Motor neuron (in vitro differentiated cells): ENCODE results near the gene MAP3K12. TPM values are rescaled to one million over a fixed set of nuclear protein-coding genes. Genes with fewer than 3 reads are reported as not detected.

ENCODE experiments used
- ATAC-seq, 8 experiments: fragments of 200-7000 bp; cut with Tn5 transposase; replicated peaks in 6 of 8; 2 replicates each; pipeline ENCODE4 v1.8.0; 2021; ENCODE audit warnings: mild to moderate bottlenecking in 8 of 8, moderate library complexity in 8 of 8
- H3K27ac ChIP-seq, 2 donors: fragments of 250-450 bp; sonication (Bioruptor Pico); 2 replicates each; pipeline ENCODE4 v1.9.0; 2021; ENCODE audit warnings: antibody characterized with exemption in 2 of 2, mild to moderate bottlenecking in 2 of 2, moderate library complexity in 1 of 2
- H3K4me1 ChIP-seq, 2 donors: fragments of 250-450 bp; sonication (Bioruptor Pico); replicated peaks in 1 of 2; 2 replicates each; pipeline ENCODE4 v1.6.1; 2021; ENCODE audit warnings: antibody characterized with exemption in 2 of 2, mild to moderate bottlenecking in 2 of 2, moderate library complexity in 1 of 2
- H3K4me3 ChIP-seq, 5 donors: fragments of 250-450 bp; sonication (Bioruptor Pico); 2 replicates each; pipeline ENCODE4 v1.9.0; 2021; ENCODE audit warnings: antibody characterized with exemption in 5 of 5, mild to moderate bottlenecking in 5 of 5, moderate library complexity in 4 of 5
- WGBS, 10 experiments: fragments of 450-650 bp; shearing (Covaris generic); methylation state at CpG; one replicate each; pipeline ENCODE4 v1.0.0; 2022; 5-methylcytosine and 5-hydroxymethylcytosine counted together
- in situ Hi-C, 9 experiments: fragments of 400-800 bp; cut with MboI; loops; one replicate each; pipeline ENCODE4 v1.15.0; 2021; ENCODE audit warnings: low sequenced_read_pairs in 9 of 9, low pct_unique_long_range_greater_than_20kb in 2 of 9; ENCODE audit not compliant: unreplicated experiment in 9 of 9
- total RNA-seq, 8 experiments: library from RNA; unstranded; fragments of 300-600 nt; gene quantifications; 2 replicates each; pipeline versions ENCODE4 v1.2.3 to v1.2.4, GENCODE V29; 2022

MAP3K12 gene
- total RNA-seq, 8 experiments from 2014 or later: 17.2 to 90.3 (median 32.7) TPM

DNA sequence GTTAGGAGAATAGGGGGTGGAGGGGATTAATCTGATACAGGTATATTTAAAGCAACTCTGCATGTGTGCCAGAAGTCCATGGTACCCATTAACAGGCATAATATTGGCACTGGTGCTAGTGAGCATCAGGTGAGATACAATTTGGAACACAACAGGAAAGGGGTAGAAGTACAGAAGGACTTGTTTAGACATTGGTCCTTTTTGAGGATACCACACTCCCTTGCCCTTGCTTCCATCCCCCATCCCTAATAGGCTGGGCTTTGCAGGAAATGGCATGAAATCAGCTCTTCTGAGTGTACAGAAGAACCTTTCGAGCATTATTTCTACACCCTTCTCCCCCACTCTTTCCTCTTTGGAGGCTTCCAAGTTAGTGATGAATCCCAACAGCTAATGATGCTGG is 31.0 kb downstream of the MAP3K12 start:
- H3K4me3 ChIP-seq: no peak overlapping the region
- no peaks in the 10 kb centered on the region for H3K4me1 ChIP-seq
- no peak overlapping the region for H3K27ac ChIP-seq
- 86 to 100% (median 100%) methylated on average over 1 of the region's 1 CpG; no CpG with 5 or more reads in 6 of the 10 experiments for WGBS, 10 experiments
- no peak for ATAC-seq
- in situ Hi-C loops: no loop called here

DNA sequence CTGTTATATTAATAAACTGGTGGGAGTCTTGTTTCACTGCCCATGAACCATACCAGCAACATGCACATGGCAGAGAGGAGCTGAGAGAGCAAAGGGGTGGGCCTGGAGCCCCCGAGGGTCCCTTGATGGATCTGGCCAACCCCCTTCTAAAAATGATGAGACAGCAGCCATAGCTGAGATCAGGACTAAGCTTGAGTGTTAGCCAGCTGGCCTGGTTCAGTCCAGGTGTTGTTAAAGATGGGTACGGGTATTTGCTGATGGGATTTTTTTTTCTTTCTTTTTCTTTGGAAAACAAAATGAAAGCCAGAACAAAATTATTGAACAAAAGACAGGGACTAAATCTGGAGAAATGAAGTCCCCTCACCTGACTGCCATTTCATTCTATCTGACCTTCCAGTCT is 31.4 kb downstream of the MAP3K12 start:
- Histone ChIP-seq H3K27ac (no peak overlapping the region), H3K4me3 (no peak overlapping the region), H3K4me1 (peaks cover 0 to 3% of the 10 kb centered on the region in 2 donors)
- no peak for ATAC-seq
- in situ Hi-C loops: no loop called here
- 87 to 100% (median 100%) methylated on average over 1 to 2 of the region's 2 CpGs; no CpG with 5 or more reads in 3 of the 10 experiments for WGBS, 10 experiments

DNA sequence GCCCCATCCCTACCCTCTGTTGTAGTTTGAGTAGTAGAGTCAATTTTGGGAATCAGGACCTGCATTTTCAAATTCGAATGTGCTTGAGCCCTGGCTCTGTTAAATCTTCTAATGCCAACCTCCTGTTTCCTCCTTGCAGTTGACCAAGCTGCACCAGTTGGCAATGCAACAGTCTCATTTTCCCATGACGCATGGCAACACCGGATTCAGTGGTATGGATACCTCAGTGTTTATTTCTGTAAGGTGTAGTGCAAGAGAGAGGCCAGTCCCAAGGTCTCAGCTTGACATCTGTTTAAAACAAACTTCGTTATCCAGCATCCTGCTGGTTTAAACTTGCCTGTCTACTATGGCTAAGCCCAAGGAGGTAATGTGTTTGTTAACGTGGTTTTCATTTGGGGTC is 32.2 kb downstream of the MAP3K12 start:
- no peak overlapping the region for H3K4me3 ChIP-seq
- WGBS, 10 experiments: 33 to 100% (median 88%) methylated on average over 2 to 5 of the region's 5 CpGs; no CpG with 5 or more reads in 2 of the 10 experiments
- in situ Hi-C loops: no loop called here
- no peak overlapping the region for H3K27ac ChIP-seq
- H3K4me1 ChIP-seq: peaks cover 0 to 3% of the 10 kb centered on the region in 2 donors
- no peak for ATAC-seq

DNA sequence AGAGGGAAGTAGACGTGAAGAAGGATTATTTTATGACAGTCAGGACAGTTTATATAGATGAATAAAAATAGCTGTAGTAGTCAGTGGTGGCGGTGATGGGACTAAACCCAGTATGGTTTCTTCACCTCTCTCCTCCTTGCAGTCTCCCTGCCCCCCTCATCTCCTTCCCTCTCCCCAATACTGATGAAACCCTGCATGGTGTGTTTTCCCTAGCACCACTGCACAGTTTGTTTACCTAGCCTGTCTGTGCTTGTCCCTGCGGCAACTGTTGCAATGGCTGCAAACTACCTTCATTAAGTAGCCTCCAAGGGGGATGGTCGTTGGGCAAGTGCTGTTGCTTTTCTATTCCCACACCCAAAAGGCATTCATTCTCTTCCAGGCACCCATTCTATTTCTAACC is 32.6 kb downstream of the MAP3K12 start:
- 66 to 100% (median 95%) methylated on average over 1 to 4 of the region's 4 CpGs; no CpG with 5 or more reads in 1 of the 10 experiments for WGBS, 10 experiments
- ATAC-seq: peak in 2 of 8 experiments; percentile 32 to 56
- Histone ChIP-seq H3K4me1 (peaks cover 0 to 3% of the 10 kb centered on the region in 2 donors), H3K27ac (no peak overlapping the region), H3K4me3 (no peak overlapping the region)
- in situ Hi-C loops: no loop called here

DNA sequence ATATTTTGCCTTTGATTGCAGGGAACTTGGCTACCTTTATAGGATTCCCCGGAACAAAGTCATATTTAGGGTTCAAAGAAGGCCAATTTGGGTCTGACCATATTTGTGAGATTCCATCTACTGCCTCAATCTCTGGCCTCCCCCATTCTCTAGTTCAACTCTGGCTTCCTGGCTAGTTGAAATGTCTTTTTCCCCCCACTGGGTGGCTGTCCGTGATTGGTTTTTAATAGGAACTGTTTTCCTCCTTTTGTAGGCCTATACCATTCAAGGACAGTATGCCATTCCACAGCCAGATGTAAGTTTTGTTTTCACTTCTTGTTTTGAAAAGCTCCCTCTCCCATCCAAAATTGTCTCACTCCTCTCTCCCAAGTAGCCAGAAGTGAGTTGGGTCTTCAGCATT is 33.6 kb downstream of the MAP3K12 start:
- Histone ChIP-seq H3K4me3 (no peak overlapping the region), H3K27ac (no peak overlapping the region), H3K4me1 (peaks cover 0 to 3% of the 10 kb centered on the region in 2 donors)
- ATAC-seq: peak in 1 of 8 experiments; percentile 13
- WGBS, 10 experiments: 0 to 100% (median 70%) methylated on average over 1 to 2 of the region's 2 CpGs; no CpG with 5 or more reads in 3 of the 10 experiments
- in situ Hi-C loops: no loop called here

DNA sequence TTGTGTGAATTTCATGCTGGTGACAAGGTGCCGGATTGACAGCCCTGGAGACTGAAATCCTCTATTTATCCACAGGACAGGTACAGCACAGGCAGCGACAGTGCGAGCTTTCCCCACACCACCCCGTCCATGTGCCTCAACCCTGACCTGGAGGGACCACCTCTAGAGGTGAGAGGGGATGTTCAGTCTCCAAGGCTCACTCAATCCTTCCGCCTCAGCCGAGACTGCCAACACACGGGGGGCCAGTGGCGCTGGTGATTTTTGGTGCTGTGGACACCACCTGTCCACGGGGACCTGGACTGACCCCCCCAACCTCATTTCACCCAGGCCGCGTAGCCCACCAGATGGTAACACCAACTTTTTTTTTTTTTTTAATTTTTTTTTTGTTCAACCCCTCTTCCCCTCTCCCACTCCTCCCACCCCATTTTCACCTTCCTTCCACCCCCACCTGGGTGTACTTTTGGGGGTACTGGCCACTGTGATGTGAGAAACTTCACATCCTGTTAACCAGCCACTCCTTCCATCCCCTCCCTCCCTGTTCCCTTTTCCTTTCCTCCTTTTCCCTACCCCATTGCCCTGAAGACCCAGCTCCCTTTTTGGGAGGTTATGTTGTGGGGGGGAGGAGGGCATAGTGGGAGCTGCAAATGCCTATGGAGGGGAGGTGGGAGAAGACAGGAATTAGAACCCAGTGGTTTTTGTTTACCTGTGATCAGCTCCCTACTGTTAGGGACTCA is 34.4 kb downstream of the MAP3K12 start:
- no peak overlapping the region for H3K4me3 ChIP-seq
- in situ Hi-C loops: no loop called here
- peaks cover 0 to 3% of the 10 kb centered on the region in 2 donors for H3K4me1 ChIP-seq
- ATAC-seq: peak in 5 of 8 experiments; percentile 8 to 45 (median 18)
- 69 to 100% (median 90%) methylated on average over 1 to 4 of the region's 11 CpGs; no CpG with 5 or more reads in 3 of the 10 experiments for WGBS, 10 experiments
- H3K27ac ChIP-seq: no peak overlapping the region

DNA sequence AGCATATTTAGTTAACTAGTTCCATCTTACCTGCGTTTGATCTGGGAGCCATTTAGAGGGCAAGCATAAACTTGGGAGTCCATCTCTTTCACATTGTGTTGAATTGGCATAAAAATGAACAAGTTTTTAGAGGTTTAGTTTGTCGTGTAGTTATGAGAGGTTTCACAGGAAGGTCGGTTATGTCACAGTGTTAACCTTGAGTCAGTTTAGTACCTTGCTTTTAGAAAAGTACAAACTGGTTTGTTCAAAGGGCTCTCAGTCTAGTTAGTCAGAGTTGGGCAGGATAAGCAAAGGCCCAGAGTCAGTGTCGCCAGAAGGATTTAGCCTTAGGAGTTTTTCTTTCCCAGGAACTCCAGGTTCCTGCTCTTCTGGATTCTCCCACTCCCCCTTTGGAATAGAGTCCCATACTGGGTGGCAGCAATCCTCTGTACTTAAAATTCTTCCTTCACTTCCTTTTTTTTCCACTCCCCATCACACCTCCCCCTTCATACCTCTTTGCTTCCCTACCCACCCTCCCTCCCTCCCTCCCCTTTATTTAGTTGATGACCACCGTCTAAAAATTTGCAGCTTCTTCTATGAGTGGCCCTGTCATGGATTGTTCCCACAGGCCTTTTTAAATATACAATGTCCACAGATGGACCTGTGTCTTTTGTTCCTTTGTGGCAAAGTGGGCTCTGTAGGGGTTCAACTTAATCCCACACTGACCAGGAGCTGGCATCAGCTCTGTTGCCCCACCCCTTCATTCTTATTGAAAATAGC is 35.3 kb downstream of the MAP3K12 start:
- H3K4me1 ChIP-seq: peaks cover 0 to 3% of the 10 kb centered on the region in 2 donors

DNA sequence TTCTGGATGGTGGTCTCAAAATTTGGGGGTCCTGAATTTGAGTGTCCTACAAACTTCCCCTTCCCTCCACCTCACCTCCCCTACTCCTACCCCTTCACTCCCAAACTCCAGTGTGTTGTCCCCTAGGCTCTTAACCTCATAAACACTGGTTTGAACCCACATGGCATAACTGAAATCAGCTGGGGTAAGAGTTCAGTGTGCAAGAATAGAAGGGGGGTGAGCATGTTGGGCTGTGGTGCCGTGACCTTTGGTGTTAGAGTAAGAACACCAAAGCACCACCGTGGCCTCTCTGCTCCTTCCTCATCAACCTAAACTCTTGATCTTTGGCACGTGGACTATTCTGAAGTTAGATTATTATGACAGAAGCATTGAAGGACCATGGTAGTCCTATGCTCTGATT is 36.3 kb downstream of the MAP3K12 start:
- H3K4me3 ChIP-seq: no peak overlapping the region
- ATAC-seq: no peak
- WGBS, 10 experiments: 50 to 100% (median 90%) methylated on average over 1 to 2 of the region's 3 CpGs; no CpG with 5 or more reads in 5 of the 10 experiments
- in situ Hi-C loops: no loop called here
- H3K27ac ChIP-seq: no peak overlapping the region
- H3K4me1 ChIP-seq: peaks cover 0 to 3% of the 10 kb centered on the region in 2 donors

More for the DNA sequence above, 35.3 kb downstream of the MAP3K12 start:
- in situ Hi-C loops: no loop called here
- ATAC-seq: peak in 4 of 8 experiments; percentile 4 to 38 (median 27)
- Histone ChIP-seq H3K4me3 (no peak overlapping the region), H3K27ac (no peak overlapping the region)
- 42 to 96% (median 80%) methylated on average over 1 to 4 of the region's 5 CpGs; no CpG with 5 or more reads in 1 of the 10 experiments for WGBS, 10 experiments

DNA sequence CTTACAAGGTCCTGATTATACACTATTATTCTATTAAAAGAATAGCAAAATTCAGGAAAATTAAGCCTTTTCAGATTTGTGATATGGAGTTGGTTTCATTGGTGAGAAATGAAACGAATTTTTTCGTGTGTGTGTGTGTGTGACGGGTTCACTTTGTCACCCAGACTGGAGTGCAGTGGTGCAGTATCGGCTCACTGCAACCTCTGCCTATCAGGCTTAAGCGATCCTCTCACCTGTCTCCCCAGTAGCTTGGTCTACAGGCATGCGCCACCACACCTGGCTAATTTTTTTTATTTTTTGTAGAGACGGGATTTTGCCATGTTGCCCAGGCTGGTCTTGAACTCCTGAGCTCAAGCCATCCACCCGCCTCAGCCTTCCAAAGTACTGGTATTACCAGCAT is 37.7 kb downstream of the MAP3K12 start:
- Histone ChIP-seq H3K4me3 (no peak overlapping the region), H3K4me1 (peaks cover 0 to 3% of the 10 kb centered on the region in 2 donors), H3K27ac (no peak overlapping the region)
- no peak for ATAC-seq
- in situ Hi-C loops: no loop called here
- WGBS, 10 experiments: 50 to 100% (median 82%) methylated on average over 2 to 5 of the region's 8 CpGs; no CpG with 5 or more reads in 3 of the 10 experiments

DNA sequence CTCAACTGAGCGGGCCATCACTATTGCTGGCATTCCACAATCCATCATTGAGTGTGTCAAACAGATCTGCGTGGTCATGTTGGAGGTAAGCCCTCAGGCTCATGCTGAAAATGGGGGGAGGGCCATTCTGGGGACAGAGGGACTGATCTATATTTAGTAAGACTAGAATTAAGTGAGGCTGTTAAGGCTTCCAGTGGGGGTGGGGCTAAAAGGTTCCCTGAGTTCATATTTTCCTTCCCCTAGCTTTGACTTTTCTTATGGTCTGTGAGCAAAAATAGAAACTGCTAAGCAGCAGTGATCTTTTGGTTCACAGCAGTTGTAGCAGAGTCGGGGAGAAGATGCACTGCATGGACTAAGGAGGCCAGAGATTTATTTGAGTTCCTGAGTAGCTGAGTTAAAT is 38.2 kb downstream of the MAP3K12 start:
- Histone ChIP-seq H3K4me1 (peaks cover 0 to 3% of the 10 kb centered on the region in 2 donors), H3K4me3 (no peak overlapping the region), H3K27ac (no peak overlapping the region)
- ATAC-seq: no peak
- in situ Hi-C loops: no loop called here
- 43 to 100% (median 93%) methylated on average over 1 to 3 of the region's 3 CpGs; no CpG with 5 or more reads in 1 of the 10 experiments for WGBS, 10 experiments

DNA sequence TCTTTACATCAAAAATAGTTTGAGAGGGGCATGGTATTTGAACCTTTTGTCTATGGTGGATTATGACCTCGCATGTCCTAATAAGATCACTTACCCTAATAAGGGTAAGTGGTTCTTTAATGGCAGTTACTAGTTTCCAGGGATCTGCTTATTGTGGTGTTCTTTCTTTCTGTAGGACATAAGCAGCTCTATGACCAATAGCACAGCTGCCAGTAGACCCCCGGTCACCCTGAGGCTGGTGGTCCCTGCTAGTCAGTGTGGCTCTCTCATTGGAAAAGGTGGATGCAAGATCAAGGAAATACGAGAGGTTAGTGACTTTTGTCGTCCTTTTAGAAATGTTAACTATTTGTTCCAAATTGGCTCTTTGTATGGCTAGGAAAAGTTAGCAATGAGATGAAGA is 40.2 kb downstream of the MAP3K12 start:
- Histone ChIP-seq H3K27ac (no peak overlapping the region), H3K4me1 (peaks cover 0 to 7% of the 10 kb centered on the region in 2 donors), H3K4me3 (no peak overlapping the region)
- in situ Hi-C loops: no loop called here
- no peak for ATAC-seq
- 47 to 100% (median 89%) methylated on average over 1 to 4 of the region's 4 CpGs; no CpG with 5 or more reads in 1 of the 10 experiments for WGBS, 10 experiments

DNA sequence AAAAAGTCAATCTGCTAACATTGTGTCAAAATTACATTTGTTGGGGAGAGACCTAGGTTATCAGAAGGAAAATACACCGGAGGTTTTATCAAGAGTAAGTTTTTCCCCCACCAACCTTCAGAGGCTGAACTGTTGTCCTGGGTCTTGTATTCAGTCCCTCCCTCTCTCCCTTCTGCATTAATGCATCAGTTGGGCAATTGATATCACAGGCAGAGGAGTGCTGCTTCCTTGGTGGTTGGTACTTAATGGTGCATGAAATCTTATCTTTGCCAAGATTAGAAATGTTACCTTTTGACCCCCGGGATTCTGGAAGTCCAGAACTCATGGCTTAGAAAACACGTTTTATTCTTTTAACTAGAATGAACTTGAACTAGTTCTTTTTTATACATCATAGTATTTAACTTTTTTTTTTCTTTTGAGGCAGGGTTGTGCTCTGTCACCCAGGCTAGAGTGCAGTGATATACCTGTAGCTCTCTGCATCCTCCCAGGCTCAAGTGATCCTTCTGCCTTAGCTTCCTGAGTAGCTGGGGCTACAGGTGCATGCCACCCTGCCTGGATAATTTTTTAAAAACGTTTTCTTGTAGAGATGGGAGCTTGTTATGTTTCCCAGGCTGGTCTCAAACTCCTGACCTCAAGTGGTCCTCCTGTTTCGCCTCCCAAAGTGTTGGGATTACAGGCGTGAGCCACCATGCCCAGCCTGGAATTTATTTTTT is 42.4 kb downstream of the MAP3K12 start:
- in situ Hi-C loops: no loop called here
- peaks cover 7 to 13% of the 10 kb centered on the region in 2 donors for H3K4me1 ChIP-seq
- 63 to 92% (median 87%) methylated on average over 4 to 6 of the region's 6 CpGs for WGBS, 10 experiments

DNA sequence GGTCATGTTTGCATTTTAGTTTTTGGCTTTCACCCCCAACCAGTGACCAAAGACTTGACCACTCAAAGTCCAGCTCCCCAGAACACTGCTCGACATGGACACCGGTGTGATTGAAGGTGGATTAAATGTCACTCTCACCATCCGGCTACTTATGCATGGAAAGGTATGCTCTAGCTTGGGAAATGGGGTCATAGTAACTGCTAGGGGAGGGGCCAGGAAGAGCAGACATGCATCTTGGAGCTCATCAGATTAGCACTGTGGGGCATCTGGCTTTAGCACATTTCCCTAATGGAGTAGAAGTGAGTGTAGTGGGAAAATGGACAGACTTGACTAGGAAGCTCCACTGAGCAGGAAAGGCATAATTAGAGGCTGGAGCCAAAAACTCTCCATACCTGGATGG is 44.6 kb downstream of the MAP3K12 start:
- no peak for ATAC-seq
- no peak overlapping the region for H3K4me3 ChIP-seq
- peaks cover 7 to 13% of the 10 kb centered on the region in 2 donors for H3K4me1 ChIP-seq
- no peak overlapping the region for H3K27ac ChIP-seq
- in situ Hi-C loops: no loop called here
- 40 to 100% (median 96%) methylated on average over 1 to 3 of the region's 3 CpGs; no CpG with 5 or more reads in 1 of the 10 experiments for WGBS, 10 experiments

More for the DNA sequence above, 42.4 kb downstream of the MAP3K12 start:
- no peak overlapping the region for H3K27ac ChIP-seq
- ATAC-seq: no peak
- no peak overlapping the region for H3K4me3 ChIP-seq
